Smooth muscle cell (in vitro differentiated cells): ENCODE results near the gene TBX2. TPM values are rescaled to one million over a fixed set of nuclear protein-coding genes. Genes with fewer than 3 reads are reported as not detected.

Experiments
- DNase-seq: peaks from one replicate; lab custom pipeline; 2025; ENCODE audit not compliant: unreplicated experiment; lab: John Stamatoyannopoulos, UW
- H2AFZ ChIP-seq: fragments of 200-600 bp; sonication (generic); 2 replicates; pipeline ENCODE4 v1.6.0; 2016; ENCODE audit warnings: antibody characterized with exemption, low read depth, mild to moderate bottlenecking
- H3F3A ChIP-seq: fragments of 200-600 bp; sonication (generic); 2 replicates; pipeline ENCODE4 v1.6.0; 2017; ENCODE audit warnings: antibody characterized with exemption, low read depth
- H3K27ac ChIP-seq: fragments of 200-600 bp; sonication (generic); 2 replicates; pipeline ENCODE4 v1.5.1; 2016; ENCODE audit warnings: low read depth, mild to moderate bottlenecking
- H3K27me3 ChIP-seq: fragments of 200-600 bp; sonication (generic); 2 replicates; pipeline ENCODE4 v1.6.1; 2016; ENCODE audit warnings: low read depth, mild to moderate bottlenecking
- H3K36me3 ChIP-seq: fragments of 200-600 bp; sonication (generic); 2 replicates; pipeline ENCODE4 v1.5.1; 2016; ENCODE audit warnings: low read depth
- H3K4me1 ChIP-seq: fragments of 200-600 bp; sonication (generic); 2 replicates; pipeline ENCODE4 v1.5.1; 2016; ENCODE audit warnings: low read depth
- H3K4me2 ChIP-seq: fragments of 200-600 bp; sonication (generic); 2 replicates; pipeline ENCODE4 v1.6.0; 2016; ENCODE audit warnings: mild to moderate bottlenecking
- H3K4me3 ChIP-seq: fragments of 200-600 bp; sonication (generic); 2 replicates; pipeline ENCODE4 v1.5.1; 2016; ENCODE audit warnings: mild to moderate bottlenecking
- H3K79me2 ChIP-seq: fragments of 200-600 bp; sonication (generic); 2 replicates; pipeline ENCODE4 v1.6.0; 2016; ENCODE audit warnings: low read depth, mild to moderate bottlenecking
- H3K9ac ChIP-seq: fragments of 200-600 bp; sonication (generic); 2 replicates; pipeline ENCODE4 v1.6.0; 2016; ENCODE audit warnings: low read depth
- H3K9me3 ChIP-seq: fragments of 200-600 bp; sonication (generic); replicated peaks from 2 replicates; pipeline ENCODE4 v1.5.1; 2016; ENCODE audit warnings: low read depth
- H4K20me1 ChIP-seq: fragments of 200-600 bp; sonication (generic); 2 replicates; pipeline ENCODE4 v1.6.0; 2016; ENCODE audit warnings: low read depth
- CTCF ChIP-seq: fragments of 200-600 bp; sonication (generic); IDR thresholded peaks from 2 replicates; pipeline ENCODE4 v1.5.1; 2017; ENCODE audit warnings: borderline replicate concordance, mild to moderate bottlenecking, antibody characterized with exemption; ENCODE audit not compliant: insufficient read depth, poor library complexity, severe bottlenecking
- WGBS: methylation state at CpG from one replicate; pipeline ENCODE4 v1.1.7; 2016; ENCODE audit warnings: low lambda C conversion rate; 5-methylcytosine and 5-hydroxymethylcytosine counted together
- polyA plus RNA-seq: library from polyadenylated mRNA; unstranded; fragments of >200 nt; fragmentation: Nextera tagmentation; extraction: Ambion mirVana; gene quantifications from 2 replicates; pipeline ENCODE4 v1.2.1, GENCODE V29; 2016
- total RNA-seq: library from RNA; depleted of rRNA; stranded (reverse); fragments of >200 nt; gene quantifications from 2 replicates; pipeline ENCODE4 v1.2.3, GENCODE V29; 2014

Gene TBX2
- total and polyA plus RNA-seq, 2 experiments from 2014 or later: 46.7 to 146 TPM

GRCh38 chr17:61396586-61397085 lies 3.0 kb upstream of the TBX2 start:
- TF ChIP-seq CTCF: no peak
- peaks cover 20% of the 10 kb centered on the region for H4K20me1 ChIP-seq
- no peak for DNase-seq
- H3K79me2 ChIP-seq: peaks cover 47% of the 10 kb centered on the region
- peak overlapping the region; percentile 77 for H3K4me3 ChIP-seq
- H3K36me3 ChIP-seq: no peaks in the 10 kb centered on the region
- peak overlapping the region; percentile 19 for H3K9ac ChIP-seq
- H3K4me2 ChIP-seq: peak overlapping the region; percentile 97
- peak overlapping the region; percentile 62 for H3K27ac ChIP-seq
- peaks cover 39% of the 10 kb centered on the region for H3K4me1 ChIP-seq
- H2AFZ ChIP-seq: no peak overlapping the region
- peaks cover 11% of the 10 kb centered on the region for H3K27me3 ChIP-seq
- 6% methylated on average over 42 of the region's 46 CpGs for WGBS
- H3F3A ChIP-seq: no peaks in the 10 kb centered on the region
- H3K9me3 ChIP-seq: no peaks in the 10 kb centered on the region

- H3K27ac ChIP-seq: peak overlapping the region; percentile 62
Observed at GRCh38 chr17:61397086-61397842, 2.4 kb upstream of the TBX2 start.

GRCh38 chr17:61398721-61399130 lies 917 bp upstream of the TBX2 start:
- 8% methylated on average over 33 of the region's 34 CpGs for WGBS
- no peak for DNase-seq
- no peaks in the 10 kb centered on the region for H3K36me3 ChIP-seq
- H3K9me3 ChIP-seq: no peaks in the 10 kb centered on the region
- peaks cover 68% of the 10 kb centered on the region for H3K79me2 ChIP-seq
- H2AFZ ChIP-seq: no peak overlapping the region
- no peaks in the 10 kb centered on the region for H3F3A ChIP-seq
- H3K4me3 ChIP-seq: peak overlapping the region; percentile 77
- H4K20me1 ChIP-seq: peaks cover 41% of the 10 kb centered on the region
- peak overlapping the region; percentile 38 for H3K27ac ChIP-seq
- no peak for TF ChIP-seq CTCF
- H3K4me1 ChIP-seq: peaks cover 45% of the 10 kb centered on the region
- peak overlapping the region; percentile 41 for H3K9ac ChIP-seq
- H3K4me2 ChIP-seq: peak overlapping the region; percentile 97
- peaks cover 31% of the 10 kb centered on the region for H3K27me3 ChIP-seq

More at GRCh38 chr17:61397086-61397842, 2.4 kb upstream of the TBX2 start:
- 2% methylated on average over 19 of the region's 67 CpGs for WGBS
- peaks cover 16% of the 10 kb centered on the region for H3K27me3 ChIP-seq
- peaks cover 53% of the 10 kb centered on the region for H3K79me2 ChIP-seq
- H3K4me3 ChIP-seq: peak overlapping the region; percentile 77
- H3K4me1 ChIP-seq: peaks cover 39% of the 10 kb centered on the region
- no peak for TF ChIP-seq CTCF
- no peak overlapping the region for H2AFZ ChIP-seq
- peak overlapping the region; percentile 19 for H3K9ac ChIP-seq
- peaks cover 26% of the 10 kb centered on the region for H4K20me1 ChIP-seq
- H3K36me3 ChIP-seq: no peaks in the 10 kb centered on the region
- peak overlapping the region; percentile 97 for H3K4me2 ChIP-seq
- no peaks in the 10 kb centered on the region for H3F3A ChIP-seq
- no peaks in the 10 kb centered on the region for H3K9me3 ChIP-seq
- DNase-seq: no peak
